ENCODE results near the gene PODXL2. TPM values are rescaled to one million over a fixed set of nuclear protein-coding genes. Genes with fewer than 3 reads are reported as not detected.

Gene PODXL2
- total RNA-seq, 3 donors from 2014 or later (not counting 1 experiment from before 2014, with no cell fraction given), result 2.2 to 3.5 (median 2.7) TPM

DNA sequence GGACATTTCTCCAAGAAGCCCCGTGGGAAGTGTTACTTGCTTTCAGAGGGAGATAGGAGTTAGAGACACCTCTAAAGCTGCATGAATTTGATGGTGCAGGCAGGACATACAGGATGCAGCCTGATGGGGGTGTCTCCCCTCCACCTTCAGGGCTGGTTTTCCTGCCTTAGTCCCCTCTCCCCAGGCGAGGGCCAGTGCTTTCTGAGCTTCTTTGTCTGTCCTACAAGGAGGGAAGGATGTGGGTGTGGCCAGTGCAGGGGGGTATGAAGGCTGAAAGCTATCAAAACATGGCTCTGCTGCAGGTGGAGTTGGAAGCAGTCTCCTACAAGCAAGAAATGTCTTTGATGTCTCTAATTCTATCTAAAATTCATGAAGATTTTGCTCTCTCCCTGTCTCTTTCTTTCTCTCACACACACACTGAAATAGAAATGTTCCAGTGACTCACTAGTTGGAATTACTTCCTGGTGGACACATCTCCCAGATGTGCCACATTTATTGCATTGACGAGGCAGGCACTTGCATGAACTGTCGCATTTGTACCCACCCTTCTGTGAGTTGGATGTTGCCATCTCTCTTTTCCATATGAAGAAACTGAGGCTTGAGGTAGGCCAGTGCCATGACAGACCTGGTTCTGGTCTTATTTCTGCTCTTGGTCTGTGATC lies 13.9 kb upstream of the PODXL2 start:
- Mint-ChIP-seq H3K4me3 (no peak overlapping the region), H3K36me3 (peaks cover 12% of the 10 kb centered on the region), H3K4me1 (peaks cover 0 to 6% of the 10 kb centered on the region in 2 donors), H3K9me3 (no peaks in the 10 kb centered on the region), H3K27me3 (ENCODE audit: low read depth in 2 of 2) (no peaks in the 10 kb centered on the region), H3K27ac (no peak overlapping the region)
- intact Hi-C loops (cut with micrococcal nuclease), result no loop called here
- no peak overlapping the region for H3K4me3 ChIP-seq (ENCODE audit: low read length)
- TF ChIP-seq, protein P1, sequence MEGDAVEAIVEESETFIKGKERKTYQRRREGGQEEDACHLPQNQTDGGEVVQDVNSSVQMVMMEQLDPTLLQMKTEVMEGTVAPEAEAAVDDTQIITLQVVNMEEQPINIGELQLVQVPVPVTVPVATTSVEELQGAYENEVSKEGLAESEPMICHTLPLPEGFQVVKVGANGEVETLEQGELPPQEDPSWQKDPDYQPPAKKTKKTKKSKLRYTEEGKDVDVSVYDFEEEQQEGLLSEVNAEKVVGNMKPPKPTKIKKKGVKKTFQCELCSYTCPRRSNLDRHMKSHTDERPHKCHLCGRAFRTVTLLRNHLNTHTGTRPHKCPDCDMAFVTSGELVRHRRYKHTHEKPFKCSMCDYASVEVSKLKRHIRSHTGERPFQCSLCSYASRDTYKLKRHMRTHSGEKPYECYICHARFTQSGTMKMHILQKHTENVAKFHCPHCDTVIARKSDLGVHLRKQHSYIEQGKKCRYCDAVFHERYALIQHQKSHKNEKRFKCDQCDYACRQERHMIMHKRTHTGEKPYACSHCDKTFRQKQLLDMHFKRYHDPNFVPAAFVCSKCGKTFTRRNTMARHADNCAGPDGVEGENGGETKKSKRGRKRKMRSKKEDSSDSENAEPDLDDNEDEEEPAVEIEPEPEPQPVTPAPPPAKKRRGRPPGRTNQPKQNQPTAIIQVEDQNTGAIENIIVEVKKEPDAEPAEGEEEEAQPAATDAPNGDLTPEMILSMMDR (IDR thresholded peaks at IDR 0.05), result no peak
- no peak for DNase-seq
- peaks cover 26% of the 10 kb centered on the region for H3K36me3 ChIP-seq (ENCODE audit: control insufficient read depth, insufficient read depth, low read length)
- no peak for ATAC-seq
- WGBS (ENCODE audit: insufficient coverage), result 95% methylated on average over 3 of the region's 4 CpGs
- no peaks in the 10 kb centered on the region for H3K27me3 ChIP-seq (ENCODE audit: control insufficient read depth, insufficient read depth, low read length)
- no peaks in the 10 kb centered on the region for H3K4me1 ChIP-seq (ENCODE audit: control insufficient read depth, insufficient read depth, low read length)
- no peaks in the 10 kb centered on the region for H3K9me3 ChIP-seq (ENCODE audit: control insufficient read depth, insufficient read depth, low read length)
- H3K27ac ChIP-seq (ENCODE audit: low read length), result no peak overlapping the region

DNA sequence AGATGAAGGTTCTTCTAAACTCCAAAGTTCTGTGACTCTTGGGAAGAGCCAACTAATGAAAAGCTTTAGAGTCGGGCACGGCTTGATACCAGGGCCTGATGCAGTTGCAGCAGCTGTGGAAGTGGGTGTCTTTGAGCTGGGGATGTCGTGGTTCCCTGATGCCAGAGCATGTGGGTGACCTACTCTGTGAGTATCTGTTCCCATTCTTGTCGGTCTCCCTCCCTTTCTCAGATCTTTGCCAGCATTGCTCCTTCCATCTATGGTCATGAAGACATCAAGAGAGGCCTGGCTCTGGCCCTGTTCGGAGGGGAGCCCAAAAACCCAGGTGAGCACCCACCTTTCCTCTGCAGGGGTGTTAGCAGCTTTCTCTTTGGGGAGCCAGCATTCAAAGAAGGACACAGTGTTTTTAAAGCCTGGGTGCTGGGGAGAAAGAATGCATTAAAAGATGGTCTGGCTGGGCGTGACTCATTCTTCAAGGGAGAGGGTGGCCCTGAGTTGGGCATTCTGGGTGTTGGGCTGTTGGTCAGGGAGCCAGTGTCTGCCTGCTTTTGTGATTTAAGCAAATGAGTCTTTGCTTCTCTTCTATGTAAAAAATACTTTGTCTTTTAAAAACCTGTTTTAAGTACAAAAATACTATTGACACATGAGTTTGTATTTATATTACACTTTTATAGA lies 13.2 kb upstream of the PODXL2 start:
- intact Hi-C loops (cut with micrococcal nuclease), result no loop called here
- TF ChIP-seq, protein P1 (IDR thresholded peaks at IDR 0.05), result no peak
- no peaks in the 10 kb centered on the region for H3K4me1 ChIP-seq (ENCODE audit: control insufficient read depth, insufficient read depth, low read length)
- no peak for ATAC-seq
- H3K9me3 ChIP-seq (ENCODE audit: control insufficient read depth, insufficient read depth, low read length), result no peaks in the 10 kb centered on the region
- peaks cover 0 to 6% of the 10 kb centered on the region in 2 donors for H3K4me1 Mint-ChIP-seq
- H3K4me3 ChIP-seq (ENCODE audit: low read length), result no peak overlapping the region
- no peaks in the 10 kb centered on the region for H3K27me3 ChIP-seq (ENCODE audit: control insufficient read depth, insufficient read depth, low read length)
- no peak overlapping the region for H3K27ac Mint-ChIP-seq
- H3K27me3 Mint-ChIP-seq (ENCODE audit: low read depth in 2 of 2), result no peaks in the 10 kb centered on the region
- H3K9me3 Mint-ChIP-seq, result no peaks in the 10 kb centered on the region
- peaks cover 27% of the 10 kb centered on the region for H3K36me3 ChIP-seq (ENCODE audit: control insufficient read depth, insufficient read depth, low read length)
- DNase-seq, result no peak
- WGBS (ENCODE audit: insufficient coverage), result 92% methylated on average over 6 of the region's 6 CpGs
- no peak overlapping the region for H3K4me3 Mint-ChIP-seq
- no peak overlapping the region for H3K27ac ChIP-seq (ENCODE audit: low read length)
- H3K36me3 Mint-ChIP-seq, result peaks cover 12% of the 10 kb centered on the region

DNA sequence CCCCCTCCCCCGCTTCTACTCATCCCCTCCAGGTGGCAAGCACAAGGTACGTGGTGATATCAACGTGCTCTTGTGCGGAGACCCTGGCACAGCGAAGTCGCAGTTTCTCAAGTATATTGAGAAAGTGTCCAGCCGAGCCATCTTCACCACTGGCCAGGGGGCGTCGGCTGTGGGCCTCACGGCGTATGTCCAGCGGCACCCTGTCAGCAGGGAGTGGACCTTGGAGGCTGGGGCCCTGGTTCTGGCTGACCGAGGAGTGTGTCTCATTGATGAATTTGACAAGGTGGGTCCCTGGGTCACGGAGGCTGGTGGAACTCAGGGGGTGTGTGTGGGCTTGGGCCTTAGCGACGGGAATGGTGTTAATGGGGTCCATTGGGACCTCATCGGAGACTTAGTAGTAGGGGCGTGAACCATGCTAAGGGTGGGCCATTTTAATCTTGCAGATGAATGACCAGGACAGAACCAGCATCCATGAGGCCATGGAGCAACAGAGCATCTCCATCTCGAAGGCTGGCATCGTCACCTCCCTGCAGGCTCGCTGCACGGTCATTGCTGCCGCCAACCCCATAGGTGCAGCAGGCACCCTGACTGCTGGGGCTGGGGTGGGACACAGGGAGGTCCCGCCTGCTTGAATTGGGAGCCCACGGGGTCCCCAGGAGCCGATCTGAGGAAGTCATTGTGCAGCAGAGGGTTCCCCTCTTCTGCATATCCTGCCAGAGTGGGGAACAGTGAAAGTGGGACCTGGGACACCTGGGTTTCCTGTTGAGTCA lies 12.0 kb upstream of the PODXL2 start:
- WGBS (ENCODE audit: insufficient coverage), result 96% methylated on average over 26 of the region's 26 CpGs
- H3K9me3 Mint-ChIP-seq, result no peaks in the 10 kb centered on the region
- H3K27ac ChIP-seq (ENCODE audit: low read length), result no peak overlapping the region
- DNase-seq, result no peak
- intact Hi-C loops (cut with micrococcal nuclease), result no loop called here
- peaks cover 0 to 6% of the 10 kb centered on the region in 2 donors for H3K4me1 Mint-ChIP-seq
- no peak overlapping the region for H3K4me3 ChIP-seq (ENCODE audit: low read length)
- no peak for ATAC-seq
- no peaks in the 10 kb centered on the region for H3K4me1 ChIP-seq (ENCODE audit: control insufficient read depth, insufficient read depth, low read length)
- TF ChIP-seq, protein P1 (IDR thresholded peaks at IDR 0.05), result no peak
- H3K27me3 Mint-ChIP-seq (ENCODE audit: low read depth in 2 of 2), result no peaks in the 10 kb centered on the region
- H3K27me3 ChIP-seq (ENCODE audit: control insufficient read depth, insufficient read depth, low read length), result no peaks in the 10 kb centered on the region
- no peak overlapping the region for H3K27ac Mint-ChIP-seq
- peaks cover 37% of the 10 kb centered on the region for H3K36me3 ChIP-seq (ENCODE audit: control insufficient read depth, insufficient read depth, low read length)
- no peak overlapping the region for H3K4me3 Mint-ChIP-seq
- no peaks in the 10 kb centered on the region for H3K9me3 ChIP-seq (ENCODE audit: control insufficient read depth, insufficient read depth, low read length)
- H3K36me3 Mint-ChIP-seq, result peaks cover 12% of the 10 kb centered on the region
